ENCODE measurements around the gene CRAMP1.

DNA sequence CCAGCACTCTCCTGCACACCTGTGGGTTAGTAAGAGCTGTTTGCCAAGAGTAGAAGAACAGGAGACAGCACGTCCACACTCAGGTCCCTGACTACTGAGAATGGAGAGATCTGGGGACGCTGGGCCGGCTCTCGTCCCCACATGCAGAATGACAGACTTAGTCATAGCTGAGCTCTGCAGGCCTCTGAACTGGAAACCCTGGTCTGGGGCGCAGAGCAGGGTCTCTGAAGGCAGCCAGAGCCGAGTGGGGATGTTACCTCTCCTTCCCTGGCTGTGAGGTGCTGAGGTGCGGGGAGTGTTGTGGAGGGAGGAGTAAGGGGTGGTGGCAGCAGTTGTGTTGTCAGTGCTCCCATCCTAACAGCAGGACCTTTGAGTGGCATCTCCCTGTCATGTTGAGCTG, 58.7 kb downstream of the CRAMP1 start:
- TF ChIP-seq POLR2A (IDR thresholded peaks at IDR 0.05; ENCODE audit: low read length) (no peak), GATA1 (IDR thresholded peaks at IDR 0.05; ENCODE audit: low read depth, low read length) (no peak)
